ENCODE measurements around the gene SMARCAD1. TPM values are rescaled to one million over a fixed set of nuclear protein-coding genes. Genes with fewer than 3 reads are reported as not detected.

SMARCAD1 gene
- polyA plus RNA-seq, 1 of the 3 experiments (the other 2 are of a cell fraction) = 10.7 TPM

- no peak for TF ChIP-seq FOXM1 (IDR thresholded peaks at IDR 0.05; ENCODE audit: low read depth)
- no peak for TF ChIP-seq YY1 (IDR thresholded peaks at IDR 0.05; ENCODE audit: low read depth)
- TF ChIP-seq RCOR1 (IDR thresholded peaks at IDR 0.05; ENCODE audit: low read length) = no peak
- no peak for TF ChIP-seq TCF12 (IDR thresholded peaks at IDR 0.05)
- TF ChIP-seq NRF1 (IDR thresholded peaks at IDR 0.05; ENCODE audit: low read depth, low read length) = no peak
- no peak for TF ChIP-seq RFX5 (IDR thresholded peaks at IDR 0.05; ENCODE audit: low read length)
Observed at GRCh38 chr4:94232519-94232918, 24.9 kb downstream of the SMARCAD1 start (continued).

- CTCF ChIA-PET = interaction anchor here (1.2 kb wide), 1 partner anchor 8 kb away, joined by 3 read pairs; no protein-coding TSS in a partner anchor
- Histone ChIP-seq H3K4me3 (ENCODE audit: low read depth in 2 of 2, low read length in 1 of 2) (no peak overlapping the region), H3K4me1 (ENCODE audit: control insufficient read depth in 1 of 2, insufficient read depth in 2 of 2, low read depth in 1 of 2, low read length in 1 of 2) (no peaks in the 10 kb centered on the region), H4K20me1 (ENCODE audit: insufficient read depth) (no peaks in the 10 kb centered on the region), H3K9me3 (no peaks in the 10 kb centered on the region), H3K79me2 (ENCODE audit: insufficient read depth) (peaks cover 20% of the 10 kb centered on the region; the same call in 1 of the 2 replicates), H3K9ac (no peak overlapping the region), H3F3A (replicated peaks; ENCODE audit: insufficient read depth) (peaks cover 20% of the 10 kb centered on the region), H2AFZ (ENCODE audit: low read depth) (no peak overlapping the region), H3K9me2 (no peaks in the 10 kb centered on the region), H3K4me2 (no peak overlapping the region), H3K27ac (ENCODE audit: low read depth in 2 of 2, low read length in 1 of 2) (no peak overlapping the region), H3K27me3 (ENCODE audit: insufficient read depth) (no peaks in the 10 kb centered on the region), H3K36me3 (replicated peaks in 1 of 2; ENCODE audit: control insufficient read depth in 1 of 2, insufficient read depth in 2 of 2, low read length in 1 of 2) (peaks cover 75 to 78% of the 10 kb centered on the region in 2 experiments)
- POLR2A ChIA-PET = no interaction called here
- DNase-seq = no peak
- TF ChIP-seq NRF1 (IDR thresholded peaks at IDR 0.05; ENCODE audit: low read depth, low read length) (no peak), CHD2 (IDR thresholded peaks at IDR 0.05; ENCODE audit: low read length, partially characterized antibody) (no peak), IRF3 (IDR thresholded peaks at IDR 0.05; ENCODE audit: low read depth, low read length) (no peak), FOSL2 (IDR thresholded peaks at IDR 0.05; ENCODE audit: borderline replicate concordance, low read depth) (no peak), RXRA (IDR thresholded peaks at IDR 0.05; ENCODE audit: borderline replicate concordance, low read depth) (no peak), FOXM1 (IDR thresholded peaks at IDR 0.05; ENCODE audit: low read depth) (no peak)
Observed at GRCh38 chr4:94235825-94236224, 28.2 kb downstream of the SMARCAD1 start.

GRCh38 chr4:94237271-94237670 lies 29.6 kb downstream of the SMARCAD1 start:
- no peak overlapping the region for H3K4me3 ChIP-seq (ENCODE audit: low read depth in 2 of 2, low read length in 1 of 2)
- POLR2A ChIA-PET = no interaction called here

More at GRCh38 chr4:94237271-94237670, 29.6 kb downstream of the SMARCAD1 start:
- H3K27ac ChIP-seq (ENCODE audit: low read depth in 2 of 2, low read length in 1 of 2) = no peak overlapping the region
- no peak overlapping the region for H2AFZ ChIP-seq (ENCODE audit: low read depth)
- peaks cover 10% of the 10 kb centered on the region; the same call in 1 of the 2 replicates for H3K79me2 ChIP-seq (ENCODE audit: insufficient read depth)
- H3K4me2 ChIP-seq = no peak overlapping the region
- no peaks in the 10 kb centered on the region for H3K9me2 ChIP-seq
- no peak for TF ChIP-seq TAF1 (IDR thresholded peaks at IDR 0.05; ENCODE audit: borderline replicate concordance, low read depth, low read length)
- TF ChIP-seq NFIC (IDR thresholded peaks at IDR 0.05; ENCODE audit: borderline replicate concordance) = no peak
- no peak for TF ChIP-seq IRF3 (IDR thresholded peaks at IDR 0.05; ENCODE audit: low read depth, low read length)
- no peaks in the 10 kb centered on the region for H3K27me3 ChIP-seq (ENCODE audit: insufficient read depth)
- DNase-seq = no peak
- 92% methylated on average over 4 of the region's 4 CpGs for WGBS (ENCODE audit: low lambda C conversion rate)
- no peaks in the 10 kb centered on the region for H3K4me1 ChIP-seq (ENCODE audit: control insufficient read depth in 1 of 2, insufficient read depth in 2 of 2, low read depth in 1 of 2, low read length in 1 of 2)
- H4K20me1 ChIP-seq (ENCODE audit: insufficient read depth) = no peaks in the 10 kb centered on the region
- no peaks in the 10 kb centered on the region for H3K9me3 ChIP-seq
- H3K9ac ChIP-seq = no peak overlapping the region
- H3K36me3 ChIP-seq (replicated peaks in 1 of 2; ENCODE audit: control insufficient read depth in 1 of 2, insufficient read depth in 2 of 2, low read length in 1 of 2) = peaks cover 73 to 77% of the 10 kb centered on the region in 2 experiments
- peaks cover 20% of the 10 kb centered on the region for H3F3A ChIP-seq (replicated peaks; ENCODE audit: insufficient read depth)
- CTCF ChIA-PET = no interaction called here
